ENCODE measurements around the gene SMIM45.

SMIM45 gene

DNA sequence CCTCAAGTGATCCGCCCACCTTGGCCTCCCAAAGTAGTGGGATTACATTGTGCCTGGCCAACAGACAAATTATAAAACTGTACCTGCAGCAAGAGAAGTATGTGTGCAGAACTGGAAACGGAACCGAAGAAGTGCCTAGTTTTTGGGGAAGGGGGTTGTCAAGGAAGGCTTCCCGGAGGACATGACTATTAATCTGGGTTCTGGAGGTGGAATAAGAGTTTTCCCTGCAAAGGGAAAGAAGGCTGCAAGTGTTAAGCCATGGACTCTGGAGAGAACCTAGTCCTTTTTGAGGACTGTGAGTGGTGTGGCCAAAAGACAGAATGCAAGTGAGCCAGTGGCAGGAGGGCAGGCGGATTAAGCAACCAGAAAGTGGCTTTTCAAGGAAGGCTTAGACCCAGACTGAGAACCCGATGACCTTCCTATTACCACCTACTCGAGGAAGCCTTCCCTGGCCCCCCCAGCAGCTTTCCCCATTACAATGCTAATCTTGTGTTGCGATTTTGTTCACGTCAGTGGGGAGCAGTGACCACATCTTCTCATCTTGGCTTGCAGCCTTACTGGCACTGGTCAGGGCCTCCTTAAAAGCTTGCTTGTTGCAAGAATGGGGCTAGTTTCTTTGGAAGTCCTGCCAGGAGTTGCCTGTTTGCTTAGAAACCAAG lies 11.6 kb downstream of the SMIM45 start:
- Histone ChIP-seq H3K27me3 (ENCODE audit: control insufficient read depth, insufficient read depth, low read length) (peaks cover 8% of the 10 kb centered on the region; the same call in 1 of the 2 replicates), H2BK120ac (ENCODE audit: low read depth, low read length) (no peak overlapping the region), H3K36me3 (ENCODE audit: control insufficient read depth, insufficient read depth, low read length) (no peaks in the 10 kb centered on the region), H2BK5ac (ENCODE audit: low read depth, low read length, poor library complexity, severe bottlenecking) (no peak overlapping the region), H3K56ac (ENCODE audit: extremely low read depth, insufficient read depth, low read length) (no peak overlapping the region), H2AFZ (replicated peaks; ENCODE audit: low read length, poor library complexity) (no peak overlapping the region), H3K4me2 (ENCODE audit: low read depth, low read length) (no peak overlapping the region), H2BK20ac (ENCODE audit: low read depth, low read length) (no peak overlapping the region), H2AK9ac (replicated peaks; ENCODE audit: low read depth, low read length, poor library complexity) (no peak overlapping the region), H3K4ac (ENCODE audit: low read depth, low read length) (no peak overlapping the region), H4K20me1 (ENCODE audit: insufficient read depth, low read length) (no peaks in the 10 kb centered on the region), H3K9me1 (ENCODE audit: insufficient read depth, low read length) (no peaks in the 10 kb centered on the region), H3K4me1 (ENCODE audit: control insufficient read depth, insufficient read depth, low read length) (no peaks in the 10 kb centered on the region; the same call in 1 of the 2 replicates), H4K91ac (ENCODE audit: insufficient read depth, low read depth, low read length) (no peak overlapping the region), H3K4me3 (ENCODE audit: insufficient read depth, low read depth, low read length) (no peak overlapping the region), H3K14ac (replicated peaks; ENCODE audit: low read depth, low read length) (no peak overlapping the region), H2AK5ac (ENCODE audit: low read depth, low read length) (no peak overlapping the region), H3K18ac (ENCODE audit: low read depth, low read length) (no peak overlapping the region), H4K5ac (ENCODE audit: low read depth, low read length) (no peak overlapping the region), H2BK15ac (ENCODE audit: low read depth, low read length) (no peak overlapping the region), H3K27ac (ENCODE audit: insufficient read depth, low read length) (no peak overlapping the region), H3K9me3 (ENCODE audit: control insufficient read depth, insufficient read depth, low read length) (no peaks in the 10 kb centered on the region), H3K79me1 (ENCODE audit: low read depth in 1 of 2, low read length in 2 of 2) (no peaks in the 10 kb centered on the region), H3K9ac (ENCODE audit: low read depth, low read length) (no peak overlapping the region), H4K8ac (ENCODE audit: low read depth in 2 of 2, low read length in 2 of 2) (no peak overlapping the region), H3K23ac (ENCODE audit: low read depth, low read length) (no peak overlapping the region)
- TF ChIP-seq MXI1 (IDR thresholded peaks at IDR 0.05; ENCODE audit: borderline replicate concordance, low read depth, low read length) = no peak
- TF ChIP-seq CHD1 (IDR thresholded peaks at IDR 0.05; ENCODE audit: low read depth, low read length) = no peak
- TF ChIP-seq RCOR1 (IDR thresholded peaks at IDR 0.05; ENCODE audit: insufficient replicate concordance, low read length) = no peak
- TF ChIP-seq FOS (IDR thresholded peaks at IDR 0.05; ENCODE audit: low read depth, low read length) = no peak
- TF ChIP-seq, protein P1, sequence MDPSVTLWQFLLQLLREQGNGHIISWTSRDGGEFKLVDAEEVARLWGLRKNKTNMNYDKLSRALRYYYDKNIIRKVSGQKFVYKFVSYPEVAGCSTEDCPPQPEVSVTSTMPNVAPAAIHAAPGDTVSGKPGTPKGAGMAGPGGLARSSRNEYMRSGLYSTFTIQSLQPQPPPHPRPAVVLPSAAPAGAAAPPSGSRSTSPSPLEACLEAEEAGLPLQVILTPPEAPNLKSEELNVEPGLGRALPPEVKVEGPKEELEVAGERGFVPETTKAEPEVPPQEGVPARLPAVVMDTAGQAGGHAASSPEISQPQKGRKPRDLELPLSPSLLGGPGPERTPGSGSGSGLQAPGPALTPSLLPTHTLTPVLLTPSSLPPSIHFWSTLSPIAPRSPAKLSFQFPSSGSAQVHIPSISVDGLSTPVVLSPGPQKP (IDR thresholded peaks at IDR 0.05; ENCODE audit: borderline replicate concordance, low read depth, low read length) = no peak
- no peak for TF ChIP-seq RFX5 (IDR thresholded peaks at IDR 0.05; ENCODE audit: low read depth, low read length)
- TF ChIP-seq, protein P2, sequence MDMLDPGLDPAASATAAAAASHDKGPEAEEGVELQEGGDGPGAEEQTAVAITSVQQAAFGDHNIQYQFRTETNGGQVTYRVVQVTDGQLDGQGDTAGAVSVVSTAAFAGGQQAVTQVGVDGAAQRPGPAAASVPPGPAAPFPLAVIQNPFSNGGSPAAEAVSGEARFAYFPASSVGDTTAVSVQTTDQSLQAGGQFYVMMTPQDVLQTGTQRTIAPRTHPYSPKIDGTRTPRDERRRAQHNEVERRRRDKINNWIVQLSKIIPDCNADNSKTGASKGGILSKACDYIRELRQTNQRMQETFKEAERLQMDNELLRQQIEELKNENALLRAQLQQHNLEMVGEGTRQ (IDR thresholded peaks at IDR 0.05; ENCODE audit: low read depth, low read length) = no peak
- TF ChIP-seq RAD21 (IDR thresholded peaks at IDR 0.05; ENCODE audit: low read length) = no peak
- TF ChIP-seq POLR2A (IDR thresholded peaks at IDR 0.05; ENCODE audit: low read depth, low read length) = no peak
- no peak for TF ChIP-seq MAFK (IDR thresholded peaks at IDR 0.05; ENCODE audit: low read depth, low read length)
- no peak for TF ChIP-seq NFE2L2 (IDR thresholded peaks at IDR 0.05; ENCODE audit: low read depth, low read length)
- POLR2A ChIA-PET (ENCODE audit: unreplicated experiment) = no interaction called here
- BruUV-seq (replicated peaks) = no TSS peak
- ATAC-seq (ENCODE audit: low read depth) = no peak
- in situ Hi-C loops (cut with MboI; ENCODE audit: low sequenced_read_pairs) = no loop called here
- dilution Hi-C loops (cut with HindIII; ENCODE audit: low sequenced_read_pairs, unreplicated experiment) = no loop called here
- intact Hi-C loops (cut with micrococcal nuclease) = no loop called here
- CTCF ChIA-PET = no interaction called here
- DNase-seq = peak; percentile 43
- WGBS, 2 experiments (ENCODE audit: extremely low coverage in 2 of 2, insufficient read length in 1 of 2) = 23% methylated on average over 3 of the region's 9 CpGs; no CpG with 5 or more reads in 1 of the 2 experiments

All from IMR-90 (cell line).